Measurements from ENCODE around the gene STMN1. TPM values are rescaled to one million over a fixed set of nuclear protein-coding genes. Genes with fewer than 3 reads are reported as not detected.

The STMN1 gene
- total and polyA plus RNA-seq, 2 of the 8 experiments (the other 6 are each of a cell fraction or from before 2014, with no cell fraction given): 116 to 564 TPM

- TF ChIP-seq MAX (IDR thresholded peaks at IDR 0.05) (no peak), ZNF274 (IDR thresholded peaks at IDR 0.05; ENCODE audit: borderline replicate concordance, extremely low read depth, low read length) (no peak)
These were observed 18.2 kb upstream of the STMN1 start (continued) for GRCh38 chr1:25924454-25924853.

Measured in H1 (cell line).